HG03439 (cell line): ENCODE measurements around the gene RGS17.
"Not testable (repeated sequence)": the region's sequence is repeated elsewhere in the genome, so short reads cannot be mapped to it uniquely, and the experiment has no call there.

Experiments
- ATAC-seq: cut with Tn5 transposase; IDR thresholded peaks from one replicate; pipeline ENCODE4 v1.9.1; 2021; ENCODE audit warnings: mild to moderate bottlenecking, moderate library complexity; ENCODE audit not compliant: unreplicated experiment

Gene RGS17

DNA sequence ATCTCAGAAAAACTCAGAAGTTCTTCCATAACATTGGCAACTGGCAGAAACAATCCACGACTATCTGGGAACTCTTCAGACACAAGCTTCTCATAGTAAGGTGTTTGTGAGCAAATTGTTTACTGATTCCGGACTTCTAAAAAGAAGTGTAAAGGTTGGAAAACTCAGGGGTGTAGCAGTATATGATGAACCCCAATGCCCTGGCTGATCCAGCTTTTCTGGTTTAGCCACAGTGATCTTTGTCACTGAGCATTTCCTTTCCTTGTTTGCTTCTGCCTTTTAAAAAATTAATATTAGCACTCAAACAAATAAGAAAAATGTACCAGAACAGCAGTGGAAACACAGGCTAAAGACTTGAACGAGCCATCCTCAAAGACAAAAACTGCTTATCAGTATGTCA is 4.9 kb downstream of the RGS17 start:
- ATAC-seq: no peak

DNA sequence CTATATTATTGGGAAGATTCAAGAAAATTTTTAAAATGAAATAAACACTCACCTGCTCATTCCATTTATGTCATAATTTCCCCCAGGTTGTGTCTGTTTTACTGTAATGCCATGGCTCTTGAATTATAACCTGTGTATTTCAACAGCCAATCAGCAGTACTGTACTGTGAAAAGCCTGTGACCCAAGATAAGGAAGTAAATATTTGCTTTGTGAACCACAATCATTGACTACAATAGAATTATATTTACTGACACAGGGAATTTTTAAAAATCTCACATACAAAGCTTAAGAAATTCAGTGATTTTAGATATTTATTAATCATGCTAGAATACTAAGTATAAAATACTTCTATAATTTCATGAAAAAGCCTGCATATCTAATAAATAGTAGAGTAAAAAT is 6.0 kb downstream of the RGS17 start:
- no peak for ATAC-seq

DNA sequence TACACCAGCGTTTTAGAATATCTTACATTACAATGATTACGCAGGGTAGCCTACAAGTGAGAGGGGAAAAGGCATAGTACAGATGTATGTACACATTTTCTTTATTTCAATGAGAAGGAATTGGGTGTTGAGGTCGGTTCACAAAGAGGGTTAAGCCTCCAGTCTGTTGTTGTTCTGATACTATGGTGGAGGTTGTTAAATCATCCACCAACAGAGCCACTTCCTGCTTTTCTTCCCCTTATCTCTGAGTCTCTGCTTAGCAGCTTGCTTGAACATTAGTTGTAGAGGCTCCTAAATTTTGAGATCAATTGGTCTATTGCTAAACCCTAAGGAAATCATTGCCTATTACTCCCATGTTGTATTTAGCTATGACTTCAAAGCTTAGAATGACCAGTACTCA is 7.3 kb downstream of the RGS17 start:
- ATAC-seq: no peak

DNA sequence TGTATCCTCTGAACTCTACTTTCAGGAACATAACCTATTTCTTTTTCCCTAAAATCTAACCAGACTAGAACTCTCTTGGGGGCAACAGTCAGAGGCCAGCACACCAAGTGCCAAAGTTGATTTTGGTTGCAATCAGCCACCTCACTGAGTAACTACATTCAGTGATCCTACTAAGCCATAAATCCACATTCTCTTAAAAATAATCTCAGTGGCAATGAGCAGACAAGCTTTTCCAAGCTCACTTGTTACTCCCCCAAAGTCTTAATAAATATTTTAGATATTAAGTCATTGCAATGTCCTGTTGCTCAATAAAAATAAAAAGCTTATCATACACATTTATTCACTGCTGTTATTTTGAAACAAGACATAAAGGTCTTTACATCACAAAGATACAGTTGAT is 9.8 kb downstream of the RGS17 start:
- no peak for ATAC-seq

DNA sequence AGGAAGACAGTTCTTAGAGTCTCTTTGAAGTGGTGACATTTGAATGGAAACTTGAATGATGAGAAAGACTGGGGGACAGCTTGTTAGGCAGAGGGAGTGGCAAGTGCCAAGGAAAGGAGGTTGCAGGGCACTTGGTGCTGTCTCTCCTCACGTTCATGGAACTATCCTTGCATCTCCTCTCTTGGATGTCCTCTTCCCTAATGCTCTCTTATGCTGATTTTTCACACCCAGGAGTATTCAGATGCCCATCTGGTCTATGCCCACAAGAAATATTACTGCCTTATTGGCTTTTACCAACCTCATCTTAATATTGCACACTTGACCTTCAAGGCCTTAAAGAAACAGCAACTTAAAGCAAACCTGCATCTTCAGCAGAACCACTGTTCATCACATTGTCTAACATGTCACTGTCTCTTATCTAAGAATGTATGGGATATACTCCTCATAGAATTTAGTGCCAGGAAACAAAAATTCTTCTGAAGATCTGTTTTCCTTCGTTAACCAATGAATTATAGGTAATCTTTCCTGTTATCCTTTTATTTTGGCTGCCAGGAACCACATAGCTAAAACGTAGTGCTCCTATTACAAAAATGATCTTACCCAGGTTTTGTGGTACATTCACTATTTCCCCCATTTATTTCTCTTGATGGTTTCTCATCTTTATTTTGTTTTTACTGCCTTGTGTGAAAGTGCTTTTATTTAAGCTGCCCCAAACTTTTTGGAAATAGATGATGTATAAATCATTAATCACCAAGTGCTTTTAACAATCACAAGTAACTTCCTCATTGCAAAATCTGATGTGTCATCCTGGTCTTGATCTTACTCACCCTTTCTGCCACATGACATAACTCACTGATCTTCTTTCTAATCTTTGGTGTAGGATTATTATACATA is 12.8 kb downstream of the RGS17 start:
- ATAC-seq: peak; percentile 98

DNA sequence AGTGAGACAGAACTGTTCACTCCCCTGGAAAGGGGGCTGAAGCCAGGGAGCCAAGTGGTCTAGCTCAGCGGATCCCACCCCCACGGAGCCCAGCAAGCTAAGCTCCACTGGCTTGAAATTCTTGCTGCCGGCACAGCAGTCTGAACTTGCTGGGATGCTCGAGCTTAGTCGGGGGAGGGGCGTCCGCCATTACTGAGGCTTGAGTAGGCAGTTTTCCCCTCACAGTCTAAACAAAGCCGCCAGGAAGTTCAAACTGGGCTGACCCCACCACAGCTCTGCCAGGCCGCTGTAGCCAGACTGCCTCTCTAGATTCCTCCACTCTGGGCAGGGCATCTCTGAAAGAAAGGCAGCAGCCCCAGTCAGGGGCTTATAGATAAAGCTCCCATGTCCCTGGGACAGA is 20.0 kb downstream of the RGS17 start:
- not testable (repeated sequence) for ATAC-seq

DNA sequence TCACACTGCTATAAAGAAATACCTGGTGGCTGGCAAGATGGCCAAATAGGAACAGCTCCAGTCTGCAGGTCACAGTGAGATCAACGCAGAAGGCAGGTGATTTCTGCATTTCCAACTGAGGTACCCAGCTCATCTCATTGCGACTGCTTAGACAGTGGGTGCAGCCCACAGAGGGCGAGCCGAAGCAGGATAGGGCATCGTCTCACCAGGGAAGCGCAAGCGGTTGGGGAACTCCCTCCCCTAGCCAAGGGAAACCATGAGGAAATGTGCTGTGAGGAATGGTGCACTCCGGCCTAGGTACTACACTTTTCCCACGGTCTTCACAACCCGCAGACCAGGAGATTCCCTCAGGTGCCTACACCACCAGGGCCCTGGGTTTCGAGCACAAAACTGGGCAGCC is 20.5 kb downstream of the RGS17 start:
- ATAC-seq: not testable (repeated sequence)

DNA sequence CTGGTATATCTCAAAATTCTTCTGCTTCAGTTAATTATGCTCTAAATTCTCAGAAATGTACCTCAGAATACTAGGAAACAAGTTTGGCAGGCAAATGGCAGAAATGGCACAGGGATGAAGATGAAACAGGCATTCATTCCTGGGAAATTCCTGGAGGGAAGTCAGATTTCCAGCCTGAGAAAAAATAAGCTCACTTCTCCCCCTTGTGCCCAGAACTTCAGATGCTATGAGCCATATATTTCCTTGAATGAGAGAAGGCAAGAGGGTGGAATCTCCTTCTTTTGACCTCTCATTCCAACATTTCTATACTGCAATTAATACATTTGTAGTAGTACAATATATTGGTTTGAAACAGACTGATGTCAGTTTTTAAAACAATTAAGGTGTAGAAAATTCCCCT is 22.8 kb downstream of the RGS17 start:
- ATAC-seq: no peak

DNA sequence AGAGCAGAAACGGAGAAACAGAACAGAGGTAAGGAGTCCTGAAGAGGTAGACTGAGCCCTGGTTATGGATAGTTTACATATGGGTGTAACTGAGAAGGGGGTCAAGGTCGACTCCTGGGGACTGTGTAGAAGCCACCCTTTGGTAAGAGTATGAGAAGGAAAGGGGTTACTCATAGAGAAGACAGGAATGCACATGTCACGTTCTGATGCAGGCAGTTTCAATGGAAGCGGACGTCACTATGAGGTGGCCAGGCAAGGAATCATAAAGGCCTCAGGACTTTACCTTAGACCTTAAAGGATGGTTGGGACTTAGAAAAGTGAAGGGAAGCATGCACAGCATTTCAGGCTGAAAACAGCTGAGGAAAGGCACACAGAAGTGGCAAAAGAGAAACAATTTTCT is 25.1 kb downstream of the RGS17 start:
- ATAC-seq: no peak

DNA sequence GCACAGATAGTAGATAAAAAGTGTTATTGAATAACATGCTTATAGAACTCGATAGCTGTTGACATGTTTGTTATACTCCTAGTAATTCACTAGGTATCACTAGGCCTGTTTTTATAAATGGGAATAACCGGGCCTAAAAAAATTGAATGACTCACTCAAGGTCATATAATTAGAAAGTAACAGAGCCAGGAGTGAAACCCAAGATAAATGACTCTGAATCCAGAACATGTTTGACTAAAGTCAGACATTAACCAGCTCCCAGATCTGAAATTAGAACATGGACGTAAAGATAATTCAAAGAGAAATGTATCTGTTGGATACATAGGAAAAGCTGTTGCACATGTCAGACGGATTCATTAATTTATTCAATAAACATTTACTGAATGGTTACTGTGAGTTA is 26.9 kb downstream of the RGS17 start:
- ATAC-seq: no peak

DNA sequence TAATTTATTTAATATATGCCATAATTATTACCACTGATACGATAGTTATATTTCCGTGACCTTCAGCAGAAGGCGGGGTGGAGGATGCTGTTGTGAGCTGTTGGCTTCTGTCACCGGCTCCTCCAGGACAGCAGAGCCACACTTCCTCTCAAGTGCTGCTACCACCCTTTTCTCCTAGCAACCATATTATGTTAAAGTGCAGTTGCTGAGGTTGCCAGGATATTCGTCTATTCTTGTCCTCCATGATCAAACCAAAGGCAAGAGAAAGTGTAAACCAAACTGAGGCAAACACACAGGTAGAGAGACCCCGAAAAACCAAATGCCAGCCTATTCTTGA is 27.8 kb downstream of the RGS17 start:
- no peak for ATAC-seq

DNA sequence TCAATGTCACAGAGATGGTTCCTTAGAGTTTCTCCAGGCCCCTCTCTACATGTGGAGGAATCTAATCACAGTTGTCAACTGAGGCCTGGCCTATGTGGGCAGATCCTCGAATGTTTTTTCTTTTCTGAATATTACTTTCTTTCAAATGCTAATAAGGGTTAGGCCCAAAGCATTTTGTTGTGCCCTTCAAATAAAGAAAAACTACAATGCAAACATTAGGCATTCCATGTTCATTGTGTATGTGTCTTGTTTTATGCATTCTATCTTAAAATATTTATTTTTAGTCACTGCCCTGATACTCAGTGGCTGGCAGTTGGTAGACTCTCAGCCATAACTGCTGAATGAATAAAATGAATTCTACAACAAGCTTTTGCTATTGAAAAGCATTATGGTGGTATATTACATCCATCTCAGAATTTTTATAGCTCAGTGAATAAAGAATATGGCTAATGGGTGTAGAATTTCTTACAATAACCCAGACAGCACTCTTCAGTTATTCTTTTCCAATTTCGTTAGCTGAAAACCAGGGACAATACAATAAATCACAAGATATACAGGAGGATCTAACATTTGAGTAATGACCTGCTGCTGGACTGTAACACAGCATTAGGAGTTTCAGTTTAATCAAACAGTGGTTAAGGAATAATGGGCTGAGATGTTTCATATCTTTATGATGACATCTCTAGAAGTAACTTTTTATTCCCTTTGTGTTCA is 28.3 kb downstream of the RGS17 start:
- no peak for ATAC-seq

DNA sequence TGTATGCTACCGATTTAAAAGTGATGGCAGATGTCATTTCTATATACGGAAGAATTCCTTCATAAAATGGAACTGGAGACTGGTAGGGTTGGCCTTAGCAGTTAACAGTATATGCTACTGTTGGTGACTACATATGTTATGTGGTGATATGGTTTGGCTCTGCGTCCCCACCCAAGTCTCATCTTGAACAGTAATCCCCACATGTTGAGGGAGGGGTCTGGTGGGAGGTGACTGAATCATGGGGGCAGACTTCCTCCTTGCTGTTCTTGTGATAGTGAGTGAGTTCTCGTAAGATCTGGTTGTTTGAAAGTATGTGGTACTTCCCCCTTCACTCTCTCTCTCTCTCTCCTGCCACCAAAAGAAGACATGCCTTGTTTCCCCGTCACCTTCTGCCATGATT is 29.6 kb downstream of the RGS17 start:
- no peak for ATAC-seq

DNA sequence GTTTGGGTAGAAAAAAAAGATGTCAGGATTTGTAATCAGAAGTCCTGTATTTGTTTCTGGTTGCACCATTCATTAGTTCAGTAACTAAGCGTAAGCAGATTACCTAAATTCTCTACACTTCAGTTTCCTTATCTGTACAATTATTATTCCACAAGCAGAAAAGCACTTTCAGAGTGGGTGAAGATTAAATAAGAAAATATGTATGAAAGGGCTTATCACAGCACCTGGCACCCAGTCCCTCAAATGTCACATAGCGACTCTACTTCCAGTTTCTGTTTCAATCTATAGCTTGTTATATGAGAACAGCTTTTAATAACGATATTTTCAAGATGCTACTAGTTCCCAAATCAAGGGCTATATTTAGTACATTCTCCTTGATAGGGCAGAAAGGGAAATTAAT is 31.4 kb downstream of the RGS17 start:
- peak; percentile 69 for ATAC-seq

DNA sequence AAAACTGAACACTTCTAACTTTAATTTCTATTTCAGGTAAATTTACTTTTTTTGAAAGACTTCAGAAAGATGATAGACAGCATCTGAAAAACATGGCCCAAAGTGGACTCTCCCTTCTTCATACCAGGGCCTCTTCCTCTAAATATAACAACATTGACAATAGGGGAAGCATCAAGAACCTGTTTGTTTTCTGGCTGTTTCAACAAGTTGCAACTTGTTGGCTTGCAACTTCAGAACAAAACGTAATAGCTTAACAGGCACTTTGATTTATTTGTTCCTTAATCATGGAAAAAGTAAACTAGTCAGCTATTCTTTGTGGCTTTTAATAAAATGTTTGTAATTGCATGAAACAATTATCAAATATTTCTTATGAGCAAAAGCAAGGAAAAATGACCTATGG is 34.3 kb downstream of the RGS17 start:
- ATAC-seq: no peak

DNA sequence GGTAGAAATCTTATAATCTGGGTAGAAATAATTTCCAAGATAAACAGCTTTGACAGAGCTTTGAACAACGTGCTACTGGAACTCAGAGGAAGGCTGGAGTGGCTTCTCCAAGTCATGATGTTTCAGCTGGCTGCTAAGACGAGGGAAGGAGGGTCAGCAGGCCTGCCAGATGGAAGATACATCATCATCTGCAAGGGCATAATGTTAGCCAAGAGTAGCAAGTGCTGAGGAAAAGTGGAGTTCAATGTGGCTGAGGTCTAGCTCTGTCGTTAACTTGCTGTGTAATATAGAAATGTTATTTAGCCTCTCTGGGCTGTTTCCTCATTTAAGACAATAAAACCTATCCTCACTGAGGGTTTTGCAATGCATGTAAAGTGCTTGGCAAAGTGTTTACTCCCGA is 35.1 kb downstream of the RGS17 start:
- no peak for ATAC-seq

DNA sequence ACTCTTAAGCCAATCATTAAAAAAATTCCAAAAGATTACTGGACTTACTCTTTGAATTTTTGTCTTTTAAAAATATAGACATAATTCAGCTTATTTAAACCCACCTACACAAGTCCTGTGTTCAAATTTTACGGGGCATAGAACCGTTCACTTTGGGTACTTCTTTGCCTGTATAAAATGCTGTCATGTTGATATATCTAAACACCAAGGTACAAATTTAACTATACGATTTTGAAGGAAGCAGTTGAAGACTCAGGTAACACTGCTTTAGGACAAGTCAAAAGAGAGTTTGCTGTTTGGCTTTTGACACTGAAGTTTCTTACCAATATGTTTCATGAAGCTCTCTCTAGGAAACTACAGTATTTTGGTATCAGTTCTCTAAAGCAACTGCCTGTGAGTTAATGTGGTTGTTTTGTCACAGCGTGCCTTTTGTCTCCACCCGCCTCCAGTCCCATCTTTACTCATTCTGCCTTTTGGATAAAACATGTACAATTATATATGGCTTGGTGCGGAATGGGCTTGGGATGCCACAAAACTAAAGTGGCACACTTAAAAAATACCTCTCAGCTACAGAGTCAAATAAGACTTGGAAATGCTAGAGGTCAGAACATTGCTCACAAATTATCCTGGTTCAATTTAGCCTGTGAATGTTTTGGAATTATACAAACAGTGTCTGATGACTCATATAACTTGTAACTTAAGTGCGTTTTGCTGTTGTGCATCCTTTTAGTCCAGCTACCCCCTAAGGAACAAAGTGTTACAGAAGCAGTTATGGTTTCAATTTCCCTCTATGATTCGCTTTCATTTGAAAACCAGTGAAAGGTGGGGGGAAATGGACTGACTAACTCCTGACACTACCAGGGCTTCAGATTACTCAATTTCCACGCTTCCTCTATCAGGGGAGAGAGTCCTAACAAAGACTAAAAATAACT is 38.7 kb downstream of the RGS17 start:
- ATAC-seq: peak; percentile 87

DNA sequence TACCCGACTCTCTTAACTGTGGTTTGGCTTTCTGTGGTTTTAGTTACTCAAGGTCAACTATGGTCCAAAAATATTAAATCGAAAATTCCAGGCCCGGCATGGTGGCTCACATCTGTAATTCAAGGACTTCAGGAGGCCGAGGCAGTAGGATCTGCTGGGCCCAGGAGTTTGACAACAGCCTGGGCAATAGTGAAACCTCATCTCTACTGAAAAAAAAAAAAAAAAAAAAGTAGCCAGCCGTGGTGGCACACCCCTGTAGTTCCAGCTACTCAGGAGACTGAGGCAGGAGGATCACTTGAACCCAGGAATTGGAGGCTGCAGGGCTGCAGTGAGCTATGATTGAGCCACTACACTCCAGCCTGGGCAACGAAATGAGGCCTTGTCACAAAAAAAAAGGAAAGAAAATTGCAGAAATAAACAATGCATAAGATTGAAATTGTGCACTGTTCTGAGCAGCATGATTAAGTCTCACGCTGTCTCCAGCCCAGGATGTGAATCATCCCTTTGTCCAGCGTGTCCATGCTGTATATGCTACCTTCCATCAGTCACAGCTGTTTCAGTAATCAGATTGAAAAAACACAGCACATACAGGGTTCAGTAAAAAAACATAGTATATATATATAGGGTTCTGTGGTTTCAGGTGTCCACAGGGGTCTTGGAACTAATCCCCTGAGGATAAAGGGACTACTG is 40.7 kb downstream of the RGS17 start:
- ATAC-seq: no peak

DNA sequence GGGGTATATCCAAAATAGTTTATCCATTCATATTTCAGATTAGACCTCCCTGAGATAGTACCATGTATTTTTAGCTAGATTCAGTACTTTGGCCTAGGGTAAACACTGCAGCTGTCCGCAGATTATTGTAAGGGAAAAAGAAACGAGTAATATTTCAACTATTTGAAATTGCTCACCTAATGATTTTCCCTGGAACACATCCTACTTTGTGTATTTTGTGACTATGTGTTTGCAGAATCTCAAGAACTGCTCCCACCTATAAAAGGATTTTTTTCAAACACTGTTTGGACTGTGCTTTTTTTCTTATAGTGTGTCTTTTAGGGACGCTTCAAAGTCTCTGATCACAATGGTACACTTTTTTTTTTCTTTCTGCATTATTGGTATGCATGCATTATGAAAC is 42.3 kb downstream of the RGS17 start:
- no peak for ATAC-seq

DNA sequence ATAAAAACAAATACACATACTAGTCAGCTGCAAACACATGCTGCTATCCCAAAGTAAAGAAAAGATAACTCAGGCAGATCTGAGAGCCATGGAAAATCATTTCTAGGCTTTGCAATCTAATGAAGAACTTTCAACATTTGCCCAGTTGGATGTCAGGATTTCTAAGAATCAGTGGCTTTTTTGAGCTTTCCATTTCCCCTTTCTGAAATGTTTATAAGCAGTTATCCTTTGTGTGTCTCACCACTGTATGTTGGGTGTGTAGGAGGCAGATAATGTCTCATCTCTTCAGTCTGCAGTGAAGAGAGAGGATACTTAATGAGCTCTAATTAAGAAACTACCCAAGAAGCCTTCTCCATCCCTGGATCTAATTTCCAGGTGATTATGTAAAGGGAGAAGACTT is 43.6 kb downstream of the RGS17 start:
- no peak for ATAC-seq
